Naive thymus-derived CD4-positive, alpha-beta T cell (primary cell): ENCODE data around the gene ABCG1. TPM values are rescaled to one million over a fixed set of nuclear protein-coding genes. Genes with fewer than 3 reads are reported as not detected.

Experiments
- ATAC-seq: fragments of 150-1000 bp; cut with Tn5 transposase; 2 replicates; pipeline ENCODE4 v1.10.0; 2021; ENCODE audit warnings: mild to moderate bottlenecking, moderate library complexity
- CTCF ChIA-PET: fragments of 350-600 bp; sonication (Branson Sonifier 250); formaldehyde crosslinking; loops from one replicate; lab custom pipeline; 2021; ENCODE audit warnings: antibody characterized with exemption; lab: Charles Lee
- POLR2A ChIA-PET: fragments of 350-600 bp; sonication (Branson Sonifier 250); formaldehyde crosslinking; loops from one replicate; lab custom pipeline; 2021; ENCODE audit warnings: antibody characterized with exemption, inconsistent platforms; lab: Charles Lee
- DNase-seq, 9 donors: peaks; one replicate each; pipeline versions ENCODE4 v3.0.0 to v3.0.0-alpha.2; 2020 to 2022; ENCODE audit warnings: mixed read lengths in 1 of 9
- H3K27ac ChIP-seq: one replicate; pipeline ENCODE4 v1.7.0; 2013; ENCODE audit warnings: mild to moderate bottlenecking, low read depth, low read length, moderate library complexity
- H3K27me3 ChIP-seq, 2 donors: one replicate each; pipeline ENCODE4 v1.7.0; 2013; ENCODE audit warnings: low read length in 2 of 2, mild to moderate bottlenecking in 2 of 2, moderate library complexity in 2 of 2; ENCODE audit not compliant: control insufficient read depth in 2 of 2, insufficient read depth in 2 of 2
- H3K36me3 ChIP-seq, 3 experiments: 1 replicate in 2 of 3; 2 replicates in 1 of 3; pipeline ENCODE4 v1.7.0; 2013; ENCODE audit warnings: low read length in 3 of 3, mild to moderate bottlenecking in 3 of 3, moderate library complexity in 1 of 3; ENCODE audit not compliant: insufficient read depth in 3 of 3, control insufficient read depth in 2 of 3
- H3K4me1 ChIP-seq, 2 donors: one replicate each; pipeline ENCODE4 v1.7.0; 2013; ENCODE audit warnings: low read length in 2 of 2, mild to moderate bottlenecking in 2 of 2, moderate library complexity in 1 of 2; ENCODE audit not compliant: control insufficient read depth in 2 of 2, insufficient read depth in 2 of 2
- H3K4me3 ChIP-seq: 2 replicates; pipeline ENCODE4 v1.7.0; 2013; ENCODE audit warnings: mild to moderate bottlenecking, low read length
- H3K9me3 ChIP-seq, 3 experiments: 1 replicate in 2 of 3; 2 replicates in 1 of 3; pipeline ENCODE4 v1.7.0; 2013; ENCODE audit warnings: low read length in 3 of 3; ENCODE audit not compliant: control insufficient read depth in 2 of 3
- H3K27ac Mint-ChIP-seq, 9 donors: one replicate each; pipeline ENCODE4 v1.8.0; 2020 to 2022; ENCODE audit warnings: mixed read lengths in 9 of 9, mild to moderate bottlenecking in 8 of 9, moderate library complexity in 5 of 9, inconsistent platforms in 2 of 9
- H3K27me3 Mint-ChIP-seq, 5 donors: one replicate each; pipeline ENCODE4 v1.8.0; 2021 to 2022; ENCODE audit warnings: mixed read lengths in 5 of 5, mild to moderate bottlenecking in 1 of 5
- H3K36me3 Mint-ChIP-seq, 5 donors: one replicate each; pipeline ENCODE4 v1.8.0; 2020 to 2022; ENCODE audit warnings: mixed read lengths in 5 of 5, mild to moderate bottlenecking in 3 of 5, inconsistent platforms in 1 of 5
- H3K4me1 Mint-ChIP-seq, 7 donors: one replicate each; pipeline ENCODE4 v1.8.0; 2020 to 2022; ENCODE audit warnings: mixed read lengths in 7 of 7, mild to moderate bottlenecking in 3 of 7, inconsistent platforms in 1 of 7
- H3K4me3 Mint-ChIP-seq, 10 donors: one replicate each; pipeline ENCODE4 v1.8.0; 2020 to 2022; ENCODE audit warnings: mild to moderate bottlenecking in 10 of 10, mixed read lengths in 10 of 10, moderate library complexity in 6 of 10, inconsistent platforms in 2 of 10
- H3K9me3 Mint-ChIP-seq, 11 donors: one replicate each; pipeline ENCODE4 v1.8.0; 2020 to 2022; ENCODE audit warnings: mixed read lengths in 11 of 11, mild to moderate bottlenecking in 4 of 11, inconsistent platforms in 1 of 11, moderate library complexity in 1 of 11
- intact Hi-C, 2 donors: fragments of 100-400 bp; cut with micrococcal nuclease; formaldehyde crosslinking; loops; one replicate each; pipeline ENCODE4 v1.15.1; 2023
- polyA plus RNA-seq, 2 donors: library from polyadenylated mRNA; unstranded; fragments of 300-500 nt; fragmentation: Illumina TruSeq; gene quantifications; one replicate each; pipeline ENCODE4 v1.2.3, GENCODE V29; 2021
- total RNA-seq, 6 experiments: library from RNA in 5 of 6; stranded (reverse) in 5 of 6; gene quantifications; 1 replicate in 5 of 6; 2 replicates in 1 of 6; pipeline ENCODE4 v1.2.3 and lab custom pipeline; 2021 to 2026

Gene ABCG1
- total and polyA plus RNA-seq, 7 experiments from 2014 or later = 0.67 to 49.7 (median 17.0) TPM

DNA sequence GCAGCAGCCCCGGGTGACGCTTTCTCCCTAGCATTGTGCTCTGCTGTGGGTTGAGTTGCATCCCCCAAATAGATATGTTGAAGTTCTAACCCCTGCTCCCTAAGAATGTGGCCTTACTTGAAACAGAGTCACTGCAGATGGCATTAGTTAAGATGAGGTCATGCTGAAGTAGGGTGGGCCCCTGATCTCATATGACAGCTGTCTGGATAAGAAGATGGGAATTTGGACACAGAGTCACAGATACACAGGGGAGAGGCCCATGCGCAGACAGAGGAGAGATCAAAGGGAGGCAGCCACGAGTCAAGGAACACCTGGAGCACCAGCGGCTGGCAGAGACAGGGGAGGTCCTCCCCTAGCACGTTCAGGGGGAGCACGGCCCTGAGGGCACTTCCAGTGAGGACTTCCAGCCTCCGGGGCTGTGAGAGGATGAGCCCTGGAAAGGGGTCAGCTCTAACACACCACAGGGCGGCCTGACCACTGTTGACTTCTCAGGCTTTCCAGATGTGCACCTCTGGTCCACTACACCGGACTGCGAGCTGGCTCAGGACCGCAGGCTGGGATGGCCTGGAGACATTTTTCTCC is 46.4 kb downstream of the ABCG1 start:
- intact Hi-C loops = no loop called here
- H3K4me1 Mint-ChIP-seq = peaks cover 33 to 53% (median 50%) of the 10 kb centered on the region in 7 donors
- no peak overlapping the region for H3K27ac ChIP-seq
- H3K36me3 ChIP-seq = peaks cover 0 to 10% (median 0%) of the 10 kb centered on the region in 3 experiments
- DNase-seq (no peak), ATAC-seq (no peak)
- peaks cover 17 to 33% of the 10 kb centered on the region in 2 donors for H3K4me1 ChIP-seq
- no peaks in the 10 kb centered on the region for H3K27me3 Mint-ChIP-seq
- POLR2A ChIA-PET = no interaction called here
- H3K4me3 ChIP-seq = no peak overlapping the region
- peaks cover 0 to 1% (median 0%) of the 10 kb centered on the region in 11 donors for H3K9me3 Mint-ChIP-seq
- no peaks in the 10 kb centered on the region for H3K9me3 ChIP-seq
- peak overlapping the region in 1 of 10 donors; percentile 39 for H3K4me3 Mint-ChIP-seq
- CTCF ChIA-PET = interaction anchor here (1.1 kb wide), 1 partner anchor 11 kb away, joined by 3 read pairs; no protein-coding TSS in a partner anchor
- no peaks in the 10 kb centered on the region for H3K27me3 ChIP-seq
- H3K27ac Mint-ChIP-seq = peak overlapping the region in 5 of 9 donors; percentile 3 to 60 (median 26)
- H3K36me3 Mint-ChIP-seq = peaks cover 0 to 12% (median 4%) of the 10 kb centered on the region in 5 donors

DNA sequence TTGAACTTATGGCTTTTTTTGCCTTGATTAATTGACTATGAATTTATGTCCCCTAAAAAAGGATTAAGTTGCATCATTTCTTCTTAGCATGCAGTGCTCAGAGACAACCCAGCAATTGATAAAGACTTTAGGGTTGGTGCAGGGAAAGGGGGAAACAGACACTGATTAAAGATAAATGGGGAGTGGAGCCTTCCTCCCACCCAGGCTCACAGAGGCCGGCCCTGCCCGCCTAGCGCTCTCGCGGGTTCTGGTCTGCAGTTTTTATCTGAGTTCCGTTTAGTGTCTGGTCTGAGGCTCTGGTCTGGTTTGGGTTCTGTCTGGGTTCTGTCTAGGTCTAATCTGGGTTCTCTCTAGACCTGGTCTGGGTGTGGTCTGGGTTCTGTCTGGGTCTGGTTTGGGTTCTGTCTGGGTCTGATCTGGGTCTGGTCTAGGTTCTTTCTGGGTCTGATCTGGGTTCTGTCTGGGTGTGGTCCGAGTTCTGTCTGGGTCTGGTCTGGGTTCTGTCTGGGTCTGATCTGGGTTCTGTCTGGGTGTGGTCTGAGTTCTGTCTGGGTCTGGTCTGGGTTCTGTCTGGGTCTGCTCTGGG is 48.1 kb downstream of the ABCG1 start:
- ChIA-PET CTCF (no interaction called here), POLR2A (interaction anchor here (0.9 kb wide), 1 partner anchor 8 kb away, joined by 3 read pairs; no protein-coding TSS in a partner anchor)
- Histone ChIP-seq H3K36me3 (peaks cover 0 to 13% (median 0%) of the 10 kb centered on the region in 3 experiments), H3K4me3 (no peak overlapping the region), H3K4me1 (peaks cover 17 to 33% of the 10 kb centered on the region in 2 donors), H3K27ac (no peak overlapping the region), H3K27me3 (no peaks in the 10 kb centered on the region), H3K9me3 (no peaks in the 10 kb centered on the region)
- Mint-ChIP-seq H3K4me3 (peak overlapping the region; percentile 28 to 87 (median 62)), H3K9me3 (peaks cover 0 to 1% (median 0%) of the 10 kb centered on the region in 11 donors), H3K27me3 (no peaks in the 10 kb centered on the region), H3K36me3 (peaks cover 4 to 20% (median 5%) of the 10 kb centered on the region in 5 donors), H3K27ac (peak overlapping the region; percentile 62 to 96 (median 88)), H3K4me1 (peaks cover 33 to 53% (median 52%) of the 10 kb centered on the region in 7 donors)
- DNase-seq (no peak), ATAC-seq (no peak)
- intact Hi-C loops = no loop called here

DNA sequence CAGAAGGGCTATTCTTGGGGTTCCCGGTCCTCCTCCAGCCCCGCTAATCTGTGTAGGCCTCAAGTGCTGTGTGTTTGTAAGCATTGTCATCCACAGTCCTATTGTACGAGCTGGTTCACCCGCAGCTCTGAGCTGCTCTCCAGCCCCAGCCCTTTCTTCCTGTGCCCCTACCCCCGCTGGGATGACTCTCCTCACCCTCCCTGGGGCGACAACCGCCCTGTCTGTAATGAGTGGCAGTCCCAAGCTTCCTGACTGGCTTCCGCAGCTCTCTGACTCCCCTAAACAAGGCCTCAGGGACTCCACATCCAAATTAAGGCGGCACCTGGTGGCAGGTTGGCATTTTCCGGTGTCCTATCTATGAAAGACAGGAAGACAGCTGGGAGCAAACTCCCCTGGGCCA is 50.4 kb downstream of the ABCG1 start:
- no peaks in the 10 kb centered on the region for H3K9me3 ChIP-seq
- H3K4me1 ChIP-seq = peaks cover 17 to 33% of the 10 kb centered on the region in 2 donors
- H3K4me3 ChIP-seq = no peak overlapping the region
- H3K27ac ChIP-seq = no peak overlapping the region
- ChIA-PET POLR2A (interaction anchor here (0.8 kb wide), 1 partner anchor 124 kb away, joined by 3 read pairs; no protein-coding TSS in a partner anchor), CTCF (interaction anchor here (1.0 to 1.1 kb wide), 2 partner anchors 10 to 13 kb away, joined by 3 to 5 read pairs; no protein-coding TSS in a partner anchor)
- DNase-seq (peak in 2 of 9 donors; percentile 12 to 15), ATAC-seq (no peak)
- H3K36me3 ChIP-seq = peaks cover 0 to 29% (median 0%) of the 10 kb centered on the region in 3 experiments
- Mint-ChIP-seq H3K27ac (peak overlapping the region; percentile 10 to 94 (median 80)), H3K4me1 (peaks cover 28 to 46% (median 41%) of the 10 kb centered on the region in 7 donors), H3K27me3 (no peaks in the 10 kb centered on the region), H3K9me3 (peaks cover 0 to 1% (median 0%) of the 10 kb centered on the region in 11 donors), H3K4me3 (peak overlapping the region in 8 of 10 donors; percentile 41 to 87 (median 66)), H3K36me3 (peaks cover 4 to 13% (median 5%) of the 10 kb centered on the region in 5 donors)
- no peaks in the 10 kb centered on the region for H3K27me3 ChIP-seq
- intact Hi-C loops = no loop called here

DNA sequence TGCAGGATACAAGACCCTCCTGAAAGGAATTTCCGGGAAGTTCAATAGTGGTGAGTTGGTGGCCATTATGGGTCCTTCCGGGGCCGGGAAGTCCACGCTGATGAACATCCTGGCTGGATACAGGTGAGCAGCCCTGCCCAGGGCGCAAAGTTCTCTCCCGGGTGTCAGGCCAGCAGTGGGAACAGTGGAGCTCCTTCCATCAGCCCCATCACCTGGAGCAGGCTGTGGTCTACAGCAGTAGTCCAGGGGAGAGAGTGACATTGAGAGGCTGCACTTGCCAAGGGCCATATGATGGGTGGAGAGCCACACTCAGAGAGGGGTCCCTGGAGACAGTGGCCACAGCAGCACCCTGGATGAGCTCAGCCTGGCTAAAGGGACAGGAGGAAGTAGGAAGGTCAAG is 52.1 kb downstream of the ABCG1 start:
- peaks cover 0 to 18% (median 5%) of the 10 kb centered on the region in 5 donors for H3K36me3 Mint-ChIP-seq
- intact Hi-C loops = no loop called here
- H3K36me3 ChIP-seq = peaks cover 0 to 38% (median 0%) of the 10 kb centered on the region in 3 experiments
- no peak overlapping the region for H3K4me3 Mint-ChIP-seq
- peaks cover 17 to 33% of the 10 kb centered on the region in 2 donors for H3K4me1 ChIP-seq
- H3K27me3 ChIP-seq = no peaks in the 10 kb centered on the region
- H3K9me3 Mint-ChIP-seq = peaks cover 0 to 1% (median 0%) of the 10 kb centered on the region in 11 donors
- H3K27me3 Mint-ChIP-seq = no peaks in the 10 kb centered on the region
- H3K4me3 ChIP-seq = no peak overlapping the region
- ChIA-PET POLR2A (no interaction called here), CTCF (interaction anchor here (1.2 kb wide), 1 partner anchor 12 kb away, joined by 4 read pairs; no protein-coding TSS in a partner anchor)
- DNase-seq = no peak
- H3K9me3 ChIP-seq = no peaks in the 10 kb centered on the region
- H3K27ac Mint-ChIP-seq = peak overlapping the region in 4 of 9 donors; percentile 2 to 25 (median 18)
- H3K27ac ChIP-seq = no peak overlapping the region
- ATAC-seq = no peak
- H3K4me1 Mint-ChIP-seq = peaks cover 26 to 39% (median 34%) of the 10 kb centered on the region in 7 donors

DNA sequence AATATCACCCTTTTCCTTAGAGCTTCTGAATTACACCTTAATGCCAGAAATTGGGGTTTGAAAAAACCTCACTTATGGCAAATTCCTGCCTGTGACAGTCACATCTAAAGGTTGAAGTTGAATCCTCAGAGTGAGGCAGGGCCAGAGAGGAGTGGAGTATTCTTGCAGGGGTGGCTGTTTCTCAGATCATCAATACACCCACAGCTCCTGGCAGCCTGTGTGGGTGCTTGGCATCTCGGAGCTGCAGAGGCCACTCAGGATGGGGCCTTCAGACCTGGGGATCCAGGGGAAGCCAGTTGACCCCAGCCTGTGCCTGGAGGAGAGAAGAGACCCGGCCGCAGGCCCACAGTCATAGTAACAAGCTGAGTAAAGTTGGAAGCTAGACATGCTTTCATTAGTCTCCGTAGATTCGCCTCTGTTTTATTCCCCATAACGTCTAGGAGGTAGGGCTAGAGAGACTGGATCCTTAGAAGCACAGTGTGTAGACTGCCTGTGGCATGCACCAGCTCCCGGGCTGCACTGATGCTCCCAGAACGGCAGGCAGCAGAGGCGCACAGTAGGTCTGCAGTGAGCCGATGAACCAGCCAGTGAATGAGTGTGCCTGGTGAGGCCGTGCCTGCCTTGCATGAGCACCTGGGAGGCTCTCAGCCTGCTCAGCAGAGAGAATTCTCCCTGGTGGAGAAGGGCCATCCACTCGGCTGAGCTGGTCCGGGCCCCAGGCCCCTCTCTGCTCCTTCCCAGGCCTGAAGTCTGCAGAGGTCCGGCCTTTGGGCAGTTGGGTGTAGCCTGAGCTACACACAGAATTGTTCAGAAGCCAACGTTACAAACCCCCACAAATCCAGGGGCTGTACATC is 53.4 kb downstream of the ABCG1 start:
- Histone ChIP-seq H3K4me1 (peaks cover 13 to 22% of the 10 kb centered on the region in 2 donors), H3K27ac (no peak overlapping the region), H3K9me3 (no peaks in the 10 kb centered on the region), H3K36me3 (peaks cover 0 to 50% (median 0%) of the 10 kb centered on the region in 3 experiments), H3K27me3 (no peaks in the 10 kb centered on the region), H3K4me3 (no peak overlapping the region)
- H3K36me3 Mint-ChIP-seq = peaks cover 0 to 26% (median 5%) of the 10 kb centered on the region in 5 donors
- peak overlapping the region in 1 of 9 donors; percentile 12 for H3K27ac Mint-ChIP-seq
- DNase-seq = no peak
- no peaks in the 10 kb centered on the region for H3K27me3 Mint-ChIP-seq
- intact Hi-C loops = no loop called here
- no peak overlapping the region for H3K4me3 Mint-ChIP-seq
- peaks cover 17 to 27% (median 22%) of the 10 kb centered on the region in 7 donors for H3K4me1 Mint-ChIP-seq
- H3K9me3 Mint-ChIP-seq = no peaks in the 10 kb centered on the region
- ChIA-PET POLR2A (no interaction called here), CTCF (interaction anchor here (1.2 kb wide), 1 partner anchor 13 kb away, joined by 4 read pairs; no protein-coding TSS in a partner anchor)
- no peak for ATAC-seq

DNA sequence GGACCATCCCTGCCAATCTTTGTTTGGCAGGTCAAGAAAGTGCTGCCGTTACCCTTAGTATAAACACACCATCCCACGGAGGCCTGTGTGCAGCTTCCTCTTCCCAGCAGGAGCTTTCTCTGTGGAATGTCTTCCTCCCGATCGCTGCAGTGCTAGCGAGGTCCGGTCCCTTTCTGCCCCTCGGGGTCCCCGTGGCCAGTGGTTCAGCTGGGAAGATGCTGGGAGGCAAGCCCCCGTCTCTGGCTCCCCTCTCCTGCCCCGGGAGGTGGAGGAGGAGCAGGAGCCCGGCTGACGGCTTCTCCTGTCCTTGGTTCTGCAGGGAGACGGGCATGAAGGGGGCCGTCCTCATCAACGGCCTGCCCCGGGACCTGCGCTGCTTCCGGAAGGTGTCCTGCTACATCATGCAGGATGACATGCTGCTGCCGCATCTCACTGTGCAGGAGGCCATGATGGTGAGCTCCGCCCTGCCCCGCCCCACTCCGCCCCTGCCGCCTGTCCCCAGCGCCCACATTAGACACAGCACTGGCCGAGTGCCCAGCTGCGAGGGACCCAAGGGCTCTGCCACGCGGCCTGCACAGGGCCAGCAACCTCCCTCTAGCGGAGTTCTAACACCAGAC is 54.2 kb downstream of the ABCG1 start:
- H3K27ac Mint-ChIP-seq = no peak overlapping the region
- ChIA-PET CTCF (no interaction called here), POLR2A (no interaction called here)
- intact Hi-C loops = no loop called here
- Histone ChIP-seq H3K36me3 (peaks cover 0 to 57% (median 0%) of the 10 kb centered on the region in 3 experiments), H3K9me3 (no peaks in the 10 kb centered on the region), H3K27ac (no peak overlapping the region), H3K27me3 (no peaks in the 10 kb centered on the region), H3K4me3 (no peak overlapping the region), H3K4me1 (peaks cover 5 to 15% of the 10 kb centered on the region in 2 donors)
- H3K9me3 Mint-ChIP-seq = no peaks in the 10 kb centered on the region
- H3K27me3 Mint-ChIP-seq = no peaks in the 10 kb centered on the region
- no peak for DNase-seq
- no peak overlapping the region for H3K4me3 Mint-ChIP-seq
- H3K36me3 Mint-ChIP-seq = peaks cover 2 to 32% (median 5%) of the 10 kb centered on the region in 5 donors
- H3K4me1 Mint-ChIP-seq = peaks cover 11 to 20% (median 16%) of the 10 kb centered on the region in 7 donors
- ATAC-seq = no peak
